Small intestine (tissue), 7 donors: ENCODE results near the gene PACRG. TPM values are rescaled to one million over a fixed set of nuclear protein-coding genes. Genes with fewer than 3 reads are reported as not detected.

ENCODE experiments used
- DNase-seq, 2 donors: peaks; one replicate each; pipeline versions ENCODE4 v3.0.0 to v3.0.0-alpha.2; 2013
- FAIRE-seq: peaks from 2 replicates; lab custom pipeline; 2012; peaks lifted over from hg19 to GRCh38; lab: Jason Lieb, UNC
- H3K27ac ChIP-seq, 3 donors: one replicate each; pipeline ENCODE4 v1.5.1; 2013; ENCODE audit warnings: low read length in 2 of 3, mild to moderate bottlenecking in 2 of 3, control low read depth in 1 of 3, inconsistent platforms in 1 of 3, low read depth in 1 of 3, moderate library complexity in 1 of 3
- H3K27me3 ChIP-seq, 3 donors: one replicate each; pipeline ENCODE4 v1.6.1; 2013; ENCODE audit warnings: low read length in 3 of 3, inconsistent platforms in 1 of 3; ENCODE audit not compliant: control insufficient read depth in 3 of 3, insufficient read depth in 3 of 3
- H3K36me3 ChIP-seq, 3 donors: one replicate each; pipeline ENCODE4 v1.6.1; 2013; ENCODE audit warnings: low read length in 3 of 3, inconsistent platforms in 1 of 3, low read depth in 1 of 3, mild to moderate bottlenecking in 1 of 3, moderate library complexity in 1 of 3; ENCODE audit not compliant: control insufficient read depth in 3 of 3, insufficient read depth in 2 of 3
- H3K4me1 ChIP-seq, 3 donors: one replicate each; pipeline ENCODE4 v1.6.1; 2013; ENCODE audit warnings: low read length in 2 of 3, inconsistent platforms in 1 of 3, low read depth in 1 of 3, mild to moderate bottlenecking in 1 of 3, moderate library complexity in 1 of 3; ENCODE audit not compliant: control insufficient read depth in 3 of 3, insufficient read depth in 2 of 3
- H3K4me3 ChIP-seq, 3 donors: one replicate each; pipeline ENCODE4 v1.5.1; 2013; ENCODE audit warnings: low read length in 3 of 3, control low read depth in 1 of 3, inconsistent platforms in 1 of 3, low read depth in 1 of 3, mild to moderate bottlenecking in 1 of 3, moderate library complexity in 1 of 3
- H3K9me3 ChIP-seq, 2 donors: one replicate each; pipeline ENCODE4 v1.6.1; 2013; ENCODE audit warnings: low read depth in 1 of 2, low read length in 1 of 2; ENCODE audit not compliant: control insufficient read depth in 2 of 2, insufficient read depth in 1 of 2
- WGBS, 3 donors: extraction: QIAGEN DNeasy Blood & Tissue Kit; methylation state at CpG; one replicate each; pipeline ENCODE4 v1.1.7; 2013; 5-methylcytosine and 5-hydroxymethylcytosine counted together
- polyA plus RNA-seq, 4 donors: library from polyadenylated mRNA; stranded (reverse) in 3 of 4; unstranded in 1 of 4; fragments of 200-250 nt in 3 of 4; fragments of 120-200 nt in 1 of 4; gene quantifications; one replicate each; pipeline versions ENCODE4 v1.2.1 to v1.2.3, GENCODE V29; 2013
- donor health status: healthy with polysubstance abuse.
- donor health status: control.
- donor health status: control.
- donor health status: Bipolar disorder and iron deficiency.
- donor health status: healthy.

The PACRG gene
- polyA plus RNA-seq, 4 donors, result 0.49 to 1.5 TPM; not detected in 2

DNA sequence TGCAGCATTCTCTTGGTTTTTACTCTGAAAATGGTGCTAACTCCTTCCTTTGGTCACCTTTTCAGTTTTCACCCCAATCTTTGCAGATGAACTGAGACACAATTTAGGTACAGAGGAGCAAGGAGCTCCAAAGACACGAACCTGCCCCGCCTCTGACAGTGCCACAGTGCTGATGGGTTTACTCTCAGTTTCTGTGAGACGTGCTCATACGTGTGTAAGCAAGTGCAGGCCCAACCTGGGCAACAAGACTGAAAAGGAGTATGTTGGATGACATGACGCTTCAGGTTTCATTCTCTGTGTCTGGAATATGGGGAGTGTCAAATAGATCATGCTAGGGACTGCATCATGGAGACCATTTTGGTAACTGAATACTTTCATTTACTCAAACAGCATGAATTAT, 352.5 kb downstream of the PACRG start:
- H3K9me3 ChIP-seq, result peaks cover 0 to 3% of the 10 kb centered on the region in 2 donors
- no peaks in the 10 kb centered on the region for H3K36me3 ChIP-seq
- FAIRE-seq (no peak), DNase-seq (no peak)
- no peak overlapping the region for H3K27ac ChIP-seq
- no peak overlapping the region for H3K4me3 ChIP-seq
- H3K4me1 ChIP-seq, result no peaks in the 10 kb centered on the region
- 74 to 81% (median 79%) methylated on average over 5 of the region's 5 CpGs for WGBS, 3 donors
- H3K27me3 ChIP-seq, result no peaks in the 10 kb centered on the region

DNA sequence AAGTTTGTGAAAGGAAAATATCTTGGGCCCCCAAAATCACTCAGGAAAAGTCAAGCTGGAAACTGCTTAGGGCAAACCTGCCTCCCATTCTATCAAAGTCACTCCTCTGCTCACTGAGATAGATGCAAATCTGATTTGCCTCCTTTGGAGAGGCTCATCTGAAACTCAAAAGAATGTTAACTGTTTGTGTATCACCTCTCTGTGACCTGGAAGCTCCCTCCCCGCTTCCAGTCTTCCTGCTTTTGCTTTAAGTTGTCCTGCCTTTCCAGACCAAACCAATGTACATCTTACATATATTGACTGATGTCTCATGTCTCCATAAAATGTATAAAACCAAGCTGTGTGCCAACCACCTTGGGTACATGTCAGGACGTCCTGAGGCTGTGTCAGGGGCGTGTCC, 355.4 kb downstream of the PACRG start:
- Histone ChIP-seq H3K4me3 (no peak overlapping the region), H3K27ac (no peak overlapping the region), H3K9me3 (peaks cover 3% of the 10 kb centered on the region in 2 donors), H3K4me1 (no peaks in the 10 kb centered on the region), H3K27me3 (no peaks in the 10 kb centered on the region), H3K36me3 (no peaks in the 10 kb centered on the region)
- 41 to 55% (median 46%) methylated on average over 3 of the region's 3 CpGs for WGBS, 3 donors
- FAIRE-seq (no peak), DNase-seq (no peak)

DNA sequence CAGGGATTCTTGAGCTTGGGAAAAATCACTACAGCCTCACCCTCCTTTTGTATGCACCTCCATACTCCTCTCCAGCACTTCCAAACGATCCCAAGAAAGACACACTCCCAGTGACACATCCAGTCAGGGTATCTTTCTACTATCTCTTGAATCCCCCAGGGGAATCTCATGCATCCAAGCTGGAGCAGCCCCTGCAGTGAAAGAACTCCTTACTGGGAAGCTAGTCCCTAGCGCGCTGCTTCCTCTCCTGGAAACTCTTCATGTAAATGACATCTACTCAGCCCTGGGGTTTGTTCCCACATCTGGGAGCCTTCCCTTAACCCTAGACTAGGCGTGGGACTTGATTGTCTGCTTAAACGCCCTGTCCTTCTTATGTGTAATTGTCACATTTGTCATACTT, 357.7 kb downstream of the PACRG start:
- FAIRE-seq (no peak), DNase-seq (no peak)
- Histone ChIP-seq H3K27ac (no peak overlapping the region), H3K4me3 (no peak overlapping the region), H3K9me3 (peaks cover 0 to 3% of the 10 kb centered on the region in 2 donors), H3K27me3 (no peaks in the 10 kb centered on the region), H3K4me1 (no peaks in the 10 kb centered on the region), H3K36me3 (no peaks in the 10 kb centered on the region)
- WGBS, 3 donors, result 64 to 69% (median 67%) methylated on average over 5 of the region's 5 CpGs

DNA sequence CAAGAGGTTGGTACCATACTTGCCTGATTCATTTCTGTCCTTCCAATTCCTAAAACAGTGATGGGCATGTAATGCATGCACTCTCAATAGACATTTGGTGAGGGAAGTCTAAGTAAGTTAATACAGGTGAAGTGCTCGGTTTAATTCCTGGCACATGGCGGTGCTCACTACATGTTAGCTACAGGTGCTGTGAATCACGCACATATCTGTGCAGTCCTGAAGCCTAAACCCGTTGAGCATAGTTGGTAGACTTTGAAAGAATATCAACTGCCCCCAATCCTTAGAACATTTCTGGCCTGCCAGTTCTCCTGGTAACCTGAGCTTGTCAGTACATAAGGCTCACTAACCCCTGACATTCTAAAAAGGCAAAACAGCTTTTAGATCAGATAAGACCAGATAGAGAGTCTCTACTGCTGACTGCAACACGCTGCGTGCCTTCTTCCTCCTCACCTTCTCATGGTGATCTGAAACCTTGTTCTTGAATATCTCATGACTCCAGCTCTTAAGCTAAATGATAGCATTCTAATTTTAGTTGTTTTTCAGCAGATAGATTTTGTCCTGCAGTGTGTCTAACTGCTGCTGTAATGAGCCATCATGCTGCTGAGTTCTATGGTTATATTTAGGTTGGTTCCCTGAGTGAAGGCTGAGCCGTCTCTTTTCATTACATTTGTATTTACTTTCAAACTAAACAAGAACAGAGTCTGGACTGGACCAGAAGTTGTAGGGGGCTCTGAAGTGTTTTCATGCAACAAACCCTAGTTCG, 358.3 kb downstream of the PACRG start:
- DNase-seq (no peak), FAIRE-seq (no peak)
- Histone ChIP-seq H3K4me3 (no peak overlapping the region), H3K4me1 (no peaks in the 10 kb centered on the region), H3K9me3 (peaks cover 0 to 3% of the 10 kb centered on the region in 2 donors), H3K27me3 (no peaks in the 10 kb centered on the region), H3K36me3 (no peaks in the 10 kb centered on the region), H3K27ac (no peak overlapping the region)
- WGBS, 3 donors, result 57 to 65% (median 63%) methylated on average over 8 of the region's 8 CpGs

DNA sequence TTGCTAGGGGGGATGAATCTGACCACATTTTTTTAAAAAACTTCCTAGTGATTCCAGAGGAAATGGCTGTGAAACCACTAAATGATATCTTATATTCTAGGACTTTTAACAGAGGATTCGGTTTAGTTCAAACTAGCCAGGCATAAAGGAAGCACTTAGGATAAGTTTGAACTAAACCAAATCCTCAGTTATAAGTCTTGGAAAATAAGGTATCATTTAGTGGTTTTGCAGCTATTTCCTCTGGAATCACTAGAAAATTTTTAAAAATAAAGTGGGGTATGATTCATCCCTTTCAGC, 358.8 kb downstream of the PACRG start:
- no peaks in the 10 kb centered on the region for H3K36me3 ChIP-seq
- WGBS, 3 donors, result 40 to 73% (median 66%) methylated on average over 1 of the region's 1 CpG
- H3K4me3 ChIP-seq, result no peak overlapping the region
- DNase-seq (no peak), FAIRE-seq (no peak)
- peaks cover 0 to 3% of the 10 kb centered on the region in 2 donors for H3K9me3 ChIP-seq
- no peak overlapping the region for H3K27ac ChIP-seq
- H3K4me1 ChIP-seq, result no peaks in the 10 kb centered on the region
- no peaks in the 10 kb centered on the region for H3K27me3 ChIP-seq

DNA sequence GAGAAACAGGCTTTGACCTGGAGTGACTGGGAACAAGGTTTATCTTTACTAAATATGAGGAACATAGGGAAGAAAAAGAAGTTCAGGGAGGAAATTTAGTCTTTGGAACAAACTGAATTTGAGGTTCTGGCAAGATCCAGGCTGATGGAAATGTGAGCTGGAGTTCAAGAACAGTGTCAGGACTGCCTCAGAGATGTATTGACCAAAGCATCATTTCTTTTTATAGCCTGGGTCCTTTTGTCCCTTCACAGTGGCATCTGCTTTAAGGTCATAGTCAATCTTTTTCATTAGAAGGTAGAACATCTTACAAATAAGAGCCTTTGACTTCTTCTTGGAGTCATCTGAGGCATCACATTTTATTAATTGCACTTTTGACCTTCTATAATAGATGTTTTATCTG, 360.2 kb downstream of the PACRG start:
- no peaks in the 10 kb centered on the region for H3K4me1 ChIP-seq
- no peak overlapping the region for H3K27ac ChIP-seq
- H3K4me3 ChIP-seq, result no peak overlapping the region
- no peaks in the 10 kb centered on the region for H3K36me3 ChIP-seq
- no peaks in the 10 kb centered on the region for H3K27me3 ChIP-seq
- no peak for FAIRE-seq
- H3K9me3 ChIP-seq, result peaks cover 0 to 4% of the 10 kb centered on the region in 2 donors
- no peak for DNase-seq

DNA sequence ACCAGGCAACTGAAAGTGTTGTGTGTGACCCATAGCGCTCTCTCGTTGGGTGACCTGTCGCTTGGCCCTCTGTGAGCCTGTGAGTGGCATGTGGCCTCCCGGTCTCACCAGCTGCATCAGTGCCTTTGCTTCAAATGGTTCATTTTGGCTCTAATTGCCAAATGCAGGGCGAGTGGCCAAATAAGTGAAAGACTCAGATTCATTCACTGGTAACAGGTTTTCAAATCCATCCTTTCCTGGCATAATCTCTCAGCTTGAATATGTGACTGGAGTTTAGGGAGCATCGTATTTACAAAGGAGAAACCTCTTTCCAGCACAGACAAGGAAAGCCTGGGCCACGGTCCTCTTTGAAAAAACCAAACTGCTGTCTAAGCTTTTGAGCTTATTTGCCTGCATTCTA, 365.1 kb downstream of the PACRG start:
- Histone ChIP-seq H3K4me1 (no peaks in the 10 kb centered on the region), H3K36me3 (no peaks in the 10 kb centered on the region), H3K27me3 (no peaks in the 10 kb centered on the region), H3K9me3 (peaks cover 0 to 1% of the 10 kb centered on the region in 2 donors), H3K4me3 (no peak overlapping the region), H3K27ac (no peak overlapping the region)
- DNase-seq (no peak), FAIRE-seq (no peak)
- WGBS, 3 donors, result 76 to 79% (median 79%) methylated on average over 7 of the region's 7 CpGs

DNA sequence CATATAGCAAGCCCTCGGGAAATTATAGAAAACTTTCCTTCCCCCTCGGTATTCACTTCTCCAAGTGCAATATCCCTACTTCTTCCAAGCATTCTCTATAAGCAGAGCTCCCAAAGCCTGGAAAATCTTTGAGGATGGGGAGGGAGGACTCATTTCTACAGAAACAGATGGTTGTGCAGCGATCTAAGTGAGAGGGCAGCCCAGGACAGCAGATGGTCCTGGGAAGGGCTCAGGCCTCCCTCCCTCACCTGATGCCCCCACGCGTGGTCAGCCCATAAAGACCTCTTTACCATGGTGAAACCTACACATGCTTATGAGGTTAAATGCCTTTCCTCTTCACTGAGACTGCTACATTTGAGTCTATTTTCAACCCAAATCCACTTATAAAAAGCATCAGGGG, 367.1 kb downstream of the PACRG start:
- Histone ChIP-seq H3K4me1 (no peaks in the 10 kb centered on the region), H3K36me3 (no peaks in the 10 kb centered on the region), H3K4me3 (no peak overlapping the region), H3K27me3 (no peaks in the 10 kb centered on the region), H3K27ac (no peak overlapping the region), H3K9me3 (peaks cover 0 to 1% of the 10 kb centered on the region in 2 donors)
- WGBS, 3 donors, result 66 to 87% (median 83%) methylated on average over 5 of the region's 5 CpGs
- FAIRE-seq, result no peak
- no peak for DNase-seq

DNA sequence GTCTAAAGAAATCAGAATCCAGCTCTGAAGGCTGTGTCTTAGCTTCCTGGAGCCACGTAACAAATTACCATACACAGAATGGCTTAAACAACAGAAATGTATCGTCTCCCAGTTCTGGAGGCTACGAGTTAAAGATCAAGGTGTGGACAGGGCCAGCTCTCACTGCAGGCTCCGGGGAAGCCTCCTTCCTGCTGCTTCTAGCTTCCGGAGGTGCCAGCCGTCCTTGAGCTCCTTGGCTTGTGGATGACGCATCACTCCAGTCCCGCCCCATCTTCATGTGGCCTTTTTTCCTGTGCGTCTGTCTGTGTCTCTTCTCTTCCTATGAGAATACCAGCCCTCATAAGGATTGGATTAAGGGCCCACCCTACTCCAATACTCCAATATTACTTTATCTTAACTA, 367.6 kb downstream of the PACRG start:
- Histone ChIP-seq H3K9me3 (peaks cover 0 to 4% of the 10 kb centered on the region in 2 donors), H3K4me3 (no peak overlapping the region), H3K4me1 (no peaks in the 10 kb centered on the region), H3K36me3 (no peaks in the 10 kb centered on the region), H3K27me3 (no peaks in the 10 kb centered on the region), H3K27ac (no peak overlapping the region)
- WGBS, 3 donors, result 85 to 88% (median 86%) methylated on average over 9 of the region's 9 CpGs
- DNase-seq, result no peak
- FAIRE-seq, result no peak
